T-helper 17 cell (primary cell): ENCODE measurements around the gene PCCA. TPM values are rescaled to one million over a fixed set of nuclear protein-coding genes. Genes with fewer than 3 reads are reported as not detected.

Source experiments
- ATAC-seq: fragments of 150-1000 bp; cut with Tn5 transposase; 2 replicates; pipeline ENCODE4 v1.10.0; 2021; ENCODE audit warnings: mild to moderate bottlenecking, moderate library complexity
- DNase-seq, 3 donors: peaks; one replicate each; pipeline versions ENCODE4 v3.0.0 to v3.0.0-alpha.2; 2020 to 2021
- H3K9me3 ChIP-seq: one replicate; pipeline ENCODE4 v1.7.0; 2013; ENCODE audit warnings: low read length, mild to moderate bottlenecking; ENCODE audit not compliant: control insufficient read depth, poor library complexity, severe bottlenecking
- H3K27ac Mint-ChIP-seq: one replicate; pipeline ENCODE4 v1.8.0; 2022; ENCODE audit warnings: mild to moderate bottlenecking, moderate library complexity, mixed read lengths
- H3K27me3 Mint-ChIP-seq: one replicate; pipeline ENCODE4 v1.8.0; 2022; ENCODE audit warnings: mixed read lengths
- H3K36me3 Mint-ChIP-seq: one replicate; pipeline ENCODE4 v1.8.0; 2022; ENCODE audit warnings: low read depth, mixed read lengths
- H3K4me1 Mint-ChIP-seq: one replicate; pipeline ENCODE4 v1.8.0; 2022; ENCODE audit warnings: mild to moderate bottlenecking, mixed read lengths
- H3K4me3 Mint-ChIP-seq: one replicate; pipeline ENCODE4 v1.8.0; 2022; ENCODE audit warnings: mild to moderate bottlenecking, moderate library complexity, mixed read lengths
- total RNA-seq, 4 donors: library from RNA in 2 of 4; stranded (reverse) in 2 of 4; gene quantifications; one replicate each; pipeline ENCODE4 v1.2.3 and lab custom pipeline; 2022 to 2026

PCCA gene
- total RNA-seq, 2 donors from 2014 or later = 9.9 to 10.7 TPM

DNA sequence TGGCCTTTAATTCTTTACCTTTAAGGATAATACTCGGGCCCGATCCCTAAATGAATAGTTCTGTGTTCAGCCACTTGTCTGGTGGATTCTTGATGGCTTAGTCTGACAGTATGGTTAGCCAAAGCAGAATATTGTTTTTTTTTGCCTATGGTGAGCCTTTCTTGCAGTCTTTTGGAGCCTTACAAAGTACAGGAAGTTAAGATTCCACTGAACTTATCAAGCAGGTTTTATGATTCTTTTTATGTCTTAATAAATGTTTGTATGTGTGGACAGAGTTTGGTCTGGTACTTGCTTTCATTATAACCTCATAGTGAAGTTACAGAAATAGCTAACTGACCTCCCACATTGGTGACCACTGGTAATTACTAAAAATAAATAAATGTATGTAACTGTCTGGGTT lies 17.1 kb downstream of the PCCA start:
- no peak for ATAC-seq
- H3K4me3 Mint-ChIP-seq = no peak overlapping the region
- peaks cover 3% of the 10 kb centered on the region for H3K4me1 Mint-ChIP-seq
- no peaks in the 10 kb centered on the region for H3K27me3 Mint-ChIP-seq
- DNase-seq = no peak
- no peaks in the 10 kb centered on the region for H3K9me3 ChIP-seq
- peaks cover 2% of the 10 kb centered on the region for H3K36me3 Mint-ChIP-seq
- no peak overlapping the region for H3K27ac Mint-ChIP-seq

GRCh38 chr13:100106705-100107104 lies 17.8 kb downstream of the PCCA start:
- peaks cover 3% of the 10 kb centered on the region for H3K4me1 Mint-ChIP-seq
- peaks cover 2% of the 10 kb centered on the region for H3K36me3 Mint-ChIP-seq
- no peaks in the 10 kb centered on the region for H3K9me3 ChIP-seq
- ATAC-seq (no peak), DNase-seq (no peak)
- H3K27ac Mint-ChIP-seq = no peak overlapping the region
- H3K27me3 Mint-ChIP-seq = no peaks in the 10 kb centered on the region
- no peak overlapping the region for H3K4me3 Mint-ChIP-seq

- H3K9me3 ChIP-seq = no peaks in the 10 kb centered on the region
- Mint-ChIP-seq H3K4me1 (no peaks in the 10 kb centered on the region), H3K36me3 (peaks cover 2% of the 10 kb centered on the region), H3K27ac (no peak overlapping the region), H3K4me3 (no peak overlapping the region), H3K27me3 (no peaks in the 10 kb centered on the region)
- DNase-seq (no peak), ATAC-seq (no peak)
Measured at GRCh38 chr13:100108913-100109507, 20.1 kb downstream of the PCCA start.

- Mint-ChIP-seq H3K4me3 (no peak overlapping the region), H3K27me3 (no peaks in the 10 kb centered on the region), H3K36me3 (peaks cover 4% of the 10 kb centered on the region), H3K4me1 (peaks cover 6% of the 10 kb centered on the region), H3K27ac (no peak overlapping the region)
- no peak for DNase-seq
- ATAC-seq = no peak
- H3K9me3 ChIP-seq = no peaks in the 10 kb centered on the region
Measured at GRCh38 chr13:100110269-100110668, 21.4 kb downstream of the PCCA start.

GRCh38 chr13:100112186-100112838 lies 23.4 kb downstream of the PCCA start:
- DNase-seq = no peak
- no peaks in the 10 kb centered on the region for H3K9me3 ChIP-seq
- Mint-ChIP-seq H3K4me1 (peaks cover 7% of the 10 kb centered on the region), H3K36me3 (peaks cover 4% of the 10 kb centered on the region), H3K27ac (no peak overlapping the region), H3K27me3 (no peaks in the 10 kb centered on the region), H3K4me3 (no peak overlapping the region)
- ATAC-seq = no peak

DNA sequence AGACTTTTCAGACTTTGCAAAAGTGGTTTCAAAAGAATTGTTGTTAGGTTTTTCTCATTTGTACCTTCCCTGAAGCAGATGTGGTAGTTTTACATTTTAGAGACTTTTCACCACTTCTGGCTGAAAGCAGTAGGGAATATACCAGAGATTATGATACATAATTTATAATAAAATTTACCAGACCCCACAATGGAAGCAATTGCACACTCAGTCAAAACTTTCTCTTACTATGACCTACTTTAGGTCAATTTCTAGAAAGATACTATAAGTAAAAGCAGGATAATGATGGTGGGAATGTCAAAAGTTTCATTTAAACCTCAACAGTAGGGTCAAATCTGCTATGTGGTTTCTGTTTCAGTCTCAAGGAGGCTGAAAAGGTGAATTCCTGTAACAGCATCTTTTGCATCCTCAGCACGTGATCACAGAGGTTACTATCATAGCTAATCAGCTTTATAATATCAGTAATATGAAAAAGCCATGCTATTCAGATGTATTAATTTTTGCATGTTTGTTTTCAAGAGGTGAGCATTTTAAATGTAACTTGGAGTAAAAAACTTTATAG lies 26.9 kb downstream of the PCCA start:
- H3K27ac Mint-ChIP-seq = no peak overlapping the region
- no peak for ATAC-seq
- H3K4me3 Mint-ChIP-seq = no peak overlapping the region
- no peaks in the 10 kb centered on the region for H3K9me3 ChIP-seq
- no peak for DNase-seq
- H3K36me3 Mint-ChIP-seq = peaks cover 4% of the 10 kb centered on the region
- no peaks in the 10 kb centered on the region for H3K27me3 Mint-ChIP-seq
- H3K4me1 Mint-ChIP-seq = peaks cover 7% of the 10 kb centered on the region

DNA sequence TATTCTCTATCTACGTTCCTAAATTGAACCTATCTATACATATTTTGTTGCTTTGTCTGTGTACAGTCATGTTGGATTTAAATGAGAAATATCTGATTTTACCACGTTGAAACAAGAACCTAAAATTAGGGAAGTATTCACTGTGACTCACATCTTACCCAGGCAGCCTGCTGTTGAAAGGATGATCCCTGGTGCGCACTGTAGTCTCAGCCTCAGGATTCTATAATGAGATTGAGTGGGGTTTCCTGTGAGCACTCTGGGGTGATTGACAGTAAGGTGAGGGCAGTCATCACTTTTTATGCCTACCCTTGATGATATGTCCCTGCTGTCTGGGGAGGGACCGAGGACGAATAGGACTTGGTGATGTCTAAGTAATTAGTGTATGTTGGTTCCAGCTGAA lies 35.4 kb downstream of the PCCA start:
- ATAC-seq (no peak), DNase-seq (no peak)
- H3K4me3 Mint-ChIP-seq = no peak overlapping the region
- H3K4me1 Mint-ChIP-seq = no peaks in the 10 kb centered on the region
- no peak overlapping the region for H3K27ac Mint-ChIP-seq
- H3K9me3 ChIP-seq = no peaks in the 10 kb centered on the region
- peaks cover 2% of the 10 kb centered on the region for H3K36me3 Mint-ChIP-seq
- H3K27me3 Mint-ChIP-seq = no peaks in the 10 kb centered on the region

GRCh38 chr13:100125946-100126345 lies 37.1 kb downstream of the PCCA start:
- ATAC-seq = no peak
- H3K36me3 Mint-ChIP-seq = peaks cover 2% of the 10 kb centered on the region
- H3K4me1 Mint-ChIP-seq = peaks cover 4% of the 10 kb centered on the region
- H3K27ac Mint-ChIP-seq = no peak overlapping the region
- no peaks in the 10 kb centered on the region for H3K9me3 ChIP-seq
- no peaks in the 10 kb centered on the region for H3K27me3 Mint-ChIP-seq
- no peak for DNase-seq
- H3K4me3 Mint-ChIP-seq = no peak overlapping the region

GRCh38 chr13:100128373-100128772 lies 39.5 kb downstream of the PCCA start:
- ATAC-seq = no peak
- Mint-ChIP-seq H3K4me1 (peaks cover 4% of the 10 kb centered on the region), H3K4me3 (no peak overlapping the region), H3K27me3 (no peaks in the 10 kb centered on the region), H3K36me3 (peaks cover 6% of the 10 kb centered on the region), H3K27ac (no peak overlapping the region)
- H3K9me3 ChIP-seq = no peaks in the 10 kb centered on the region
- DNase-seq = no peak

DNA sequence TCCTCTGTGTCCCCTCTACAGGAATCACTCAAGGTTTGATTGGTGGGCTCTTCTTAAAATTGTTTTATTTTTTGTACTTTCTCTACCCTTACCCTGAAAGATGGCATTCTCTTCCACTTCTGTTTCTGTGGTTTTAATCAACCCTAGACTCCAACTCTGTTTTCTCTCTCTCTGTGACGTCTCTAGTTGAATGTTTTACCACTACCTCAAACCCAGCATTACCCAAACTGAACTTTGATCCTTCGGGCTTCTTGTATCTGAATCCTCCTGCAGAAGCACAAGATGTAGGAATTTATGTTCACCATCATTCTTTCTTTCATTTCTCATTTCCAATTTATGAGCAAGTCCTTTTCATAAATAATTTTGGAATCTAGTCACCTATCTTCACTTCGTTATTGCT lies 39.9 kb downstream of the PCCA start:
- no peak for DNase-seq
- ATAC-seq = no peak
- H3K27ac Mint-ChIP-seq = no peak overlapping the region
- H3K4me1 Mint-ChIP-seq = peaks cover 4% of the 10 kb centered on the region
- no peak overlapping the region for H3K4me3 Mint-ChIP-seq
- H3K9me3 ChIP-seq = no peaks in the 10 kb centered on the region
- H3K27me3 Mint-ChIP-seq = no peaks in the 10 kb centered on the region
- peaks cover 4% of the 10 kb centered on the region for H3K36me3 Mint-ChIP-seq

DNA sequence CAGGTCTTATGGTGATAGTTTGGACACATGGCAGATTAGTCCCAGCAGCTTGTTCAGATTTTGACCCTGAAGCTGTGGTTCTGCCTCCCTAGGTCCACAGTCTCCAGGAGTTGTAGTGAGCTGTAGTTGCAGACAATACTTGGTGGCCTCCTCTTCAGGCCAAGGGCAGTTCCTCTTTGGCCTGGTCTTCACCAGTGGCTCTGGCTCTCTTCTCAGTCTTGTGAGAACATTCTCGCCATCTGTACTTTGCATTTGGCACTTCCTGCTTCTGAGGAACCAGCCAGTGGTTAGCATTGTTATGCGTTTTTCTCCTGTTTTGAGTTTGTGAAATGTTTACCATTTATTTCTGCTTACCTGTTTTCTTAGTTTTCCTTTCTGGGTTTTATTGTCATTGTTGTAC lies 40.7 kb downstream of the PCCA start:
- peak overlapping the region; percentile 9 for H3K4me3 Mint-ChIP-seq
- H3K27ac Mint-ChIP-seq = peak overlapping the region; percentile 77
- DNase-seq (no peak), ATAC-seq (no peak)
- H3K4me1 Mint-ChIP-seq = peaks cover 4% of the 10 kb centered on the region
- no peaks in the 10 kb centered on the region for H3K27me3 Mint-ChIP-seq
- peaks cover 6% of the 10 kb centered on the region for H3K36me3 Mint-ChIP-seq
- H3K9me3 ChIP-seq = no peaks in the 10 kb centered on the region

GRCh38 chr13:100130092-100130491 lies 41.2 kb downstream of the PCCA start:
- Mint-ChIP-seq H3K4me3 (no peak overlapping the region), H3K36me3 (peaks cover 6% of the 10 kb centered on the region), H3K27ac (peak overlapping the region; percentile 77), H3K27me3 (no peaks in the 10 kb centered on the region), H3K4me1 (peaks cover 4% of the 10 kb centered on the region)
- H3K9me3 ChIP-seq = no peaks in the 10 kb centered on the region
- ATAC-seq (no peak), DNase-seq (no peak)

DNA sequence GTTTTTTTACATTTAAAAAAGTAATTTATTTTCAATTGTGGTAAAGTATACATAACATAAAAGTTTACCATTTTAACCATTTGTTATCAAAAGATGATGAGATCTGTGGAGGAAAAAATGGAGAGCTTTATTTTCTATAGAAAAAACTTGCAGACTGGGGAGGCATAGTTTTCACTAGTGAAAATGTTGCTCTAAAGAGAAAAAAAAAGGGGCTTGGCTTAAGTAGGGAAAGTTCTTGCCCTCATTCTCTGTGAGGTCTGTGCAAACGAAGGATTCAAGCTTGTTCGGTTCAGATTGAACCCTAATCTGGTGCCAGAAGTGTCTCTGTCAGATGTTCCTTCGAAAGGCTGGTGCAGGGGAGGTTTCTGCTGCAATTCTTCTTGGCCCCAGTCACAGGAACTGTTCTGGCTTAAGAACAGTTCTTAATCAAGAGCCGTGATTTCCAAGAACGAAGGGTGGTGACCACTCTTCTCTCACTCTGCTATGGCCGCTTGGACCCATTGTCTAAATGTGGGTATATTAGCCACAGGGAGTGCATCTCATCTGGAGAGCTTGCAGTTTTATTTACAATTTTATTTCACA lies 42.1 kb downstream of the PCCA start:
- no peaks in the 10 kb centered on the region for H3K9me3 ChIP-seq
- peak overlapping the region; percentile 77 for H3K27ac Mint-ChIP-seq
- DNase-seq = no peak
- H3K27me3 Mint-ChIP-seq = no peaks in the 10 kb centered on the region
- H3K4me1 Mint-ChIP-seq = peaks cover 4% of the 10 kb centered on the region
- H3K36me3 Mint-ChIP-seq = peaks cover 6% of the 10 kb centered on the region
- no peak overlapping the region for H3K4me3 Mint-ChIP-seq
- no peak for ATAC-seq
